ENCODE results near the gene ITSN2.

- TF ChIP-seq CTCF (IDR thresholded peaks at IDR 0.05; ENCODE audit: insufficient read depth, low read depth, low read length) (no peak), EZH2 (IDR thresholded peaks at IDR 0.05; ENCODE audit: insufficient read depth, low read length) (no peak)
Observed at GRCh38 chr2:24182507-24182906, 177.8 kb downstream of the ITSN2 start.
